ENCODE data around the gene SOBP. TPM values are rescaled to one million over a fixed set of nuclear protein-coding genes. Genes with fewer than 3 reads are reported as not detected.
A peak's percentile ranks its signal among the peaks of the same experiment; 100 is the strongest.

Gene SOBP
- total and polyA plus RNA-seq, 2 experiments from 2014 or later = 1.5 to 3.0 TPM

- TF ChIP-seq, protein P1, sequence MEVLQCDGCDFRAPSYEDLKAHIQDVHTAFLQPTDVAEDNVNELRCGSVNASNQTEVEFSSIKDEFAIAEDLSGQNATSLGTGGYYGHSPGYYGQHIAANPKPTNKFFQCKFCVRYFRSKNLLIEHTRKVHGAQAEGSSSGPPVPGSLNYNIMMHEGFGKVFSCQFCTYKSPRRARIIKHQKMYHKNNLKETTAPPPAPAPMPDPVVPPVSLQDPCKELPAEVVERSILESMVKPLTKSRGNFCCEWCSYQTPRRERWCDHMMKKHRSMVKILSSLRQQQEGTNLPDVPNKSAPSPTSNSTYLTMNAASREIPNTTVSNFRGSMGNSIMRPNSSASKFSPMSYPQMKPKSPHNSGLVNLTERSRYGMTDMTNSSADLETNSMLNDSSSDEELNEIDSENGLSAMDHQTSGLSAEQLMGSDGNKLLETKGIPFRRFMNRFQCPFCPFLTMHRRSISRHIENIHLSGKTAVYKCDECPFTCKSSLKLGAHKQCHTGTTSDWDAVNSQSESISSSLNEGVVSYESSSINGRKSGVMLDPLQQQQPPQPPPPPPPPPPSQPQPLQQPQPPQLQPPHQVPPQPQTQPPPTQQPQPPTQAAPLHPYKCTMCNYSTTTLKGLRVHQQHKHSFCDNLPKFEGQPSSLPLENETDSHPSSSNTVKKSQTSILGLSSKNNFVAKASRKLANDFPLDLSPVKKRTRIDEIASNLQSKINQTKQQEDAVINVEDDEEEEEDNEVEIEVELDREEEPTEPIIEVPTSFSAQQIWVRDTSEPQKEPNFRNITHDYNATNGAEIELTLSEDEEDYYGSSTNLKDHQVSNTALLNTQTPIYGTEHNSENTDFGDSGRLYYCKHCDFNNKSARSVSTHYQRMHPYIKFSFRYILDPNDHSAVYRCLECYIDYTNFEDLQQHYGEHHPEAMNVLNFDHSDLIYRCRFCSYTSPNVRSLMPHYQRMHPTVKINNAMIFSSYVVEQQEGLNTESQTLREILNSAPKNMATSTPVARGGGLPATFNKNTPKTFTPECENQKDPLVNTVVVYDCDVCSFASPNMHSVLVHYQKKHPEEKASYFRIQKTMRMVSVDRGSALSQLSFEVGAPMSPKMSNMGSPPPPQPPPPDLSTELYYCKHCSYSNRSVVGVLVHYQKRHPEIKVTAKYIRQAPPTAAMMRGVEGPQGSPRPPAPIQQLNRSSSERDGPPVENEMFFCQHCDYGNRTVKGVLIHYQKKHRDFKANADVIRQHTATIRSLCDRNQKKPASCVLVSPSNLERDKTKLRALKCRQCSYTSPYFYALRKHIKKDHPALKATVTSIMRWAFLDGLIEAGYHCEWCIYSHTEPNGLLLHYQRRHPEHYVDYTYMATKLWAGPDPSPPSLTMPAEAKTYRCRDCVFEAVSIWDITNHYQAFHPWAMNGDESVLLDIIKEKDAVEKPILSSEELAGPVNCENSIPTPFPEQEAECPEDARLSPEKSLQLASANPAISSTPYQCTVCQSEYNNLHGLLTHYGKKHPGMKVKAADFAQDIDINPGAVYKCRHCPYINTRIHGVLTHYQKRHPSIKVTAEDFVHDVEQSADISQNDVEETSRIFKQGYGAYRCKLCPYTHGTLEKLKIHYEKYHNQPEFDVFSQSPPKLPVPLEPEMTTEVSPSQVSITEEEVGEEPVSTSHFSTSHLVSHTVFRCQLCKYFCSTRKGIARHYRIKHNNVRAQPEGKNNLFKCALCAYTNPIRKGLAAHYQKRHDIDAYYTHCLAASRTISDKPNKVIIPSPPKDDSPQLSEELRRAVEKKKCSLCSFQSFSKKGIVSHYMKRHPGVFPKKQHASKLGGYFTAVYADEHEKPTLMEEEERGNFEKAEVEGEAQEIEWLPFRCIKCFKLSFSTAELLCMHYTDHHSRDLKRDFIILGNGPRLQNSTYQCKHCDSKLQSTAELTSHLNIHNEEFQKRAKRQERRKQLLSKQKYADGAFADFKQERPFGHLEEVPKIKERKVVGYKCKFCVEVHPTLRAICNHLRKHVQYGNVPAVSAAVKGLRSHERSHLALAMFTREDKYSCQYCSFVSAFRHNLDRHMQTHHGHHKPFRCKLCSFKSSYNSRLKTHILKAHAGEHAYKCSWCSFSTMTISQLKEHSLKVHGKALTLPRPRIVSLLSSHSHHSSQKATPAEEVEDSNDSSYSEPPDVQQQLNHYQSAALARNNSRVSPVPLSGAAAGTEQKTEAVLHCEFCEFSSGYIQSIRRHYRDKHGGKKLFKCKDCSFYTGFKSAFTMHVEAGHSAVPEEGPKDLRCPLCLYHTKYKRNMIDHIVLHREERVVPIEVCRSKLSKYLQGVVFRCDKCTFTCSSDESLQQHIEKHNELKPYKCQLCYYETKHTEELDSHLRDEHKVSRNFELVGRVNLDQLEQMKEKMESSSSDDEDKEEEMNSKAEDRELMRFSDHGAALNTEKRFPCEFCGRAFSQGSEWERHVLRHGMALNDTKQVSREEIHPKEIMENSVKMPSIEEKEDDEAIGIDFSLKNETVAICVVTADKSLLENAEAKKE (CRISPR knock-in tag; IDR thresholded peaks at IDR 0.05) = no peak
- no peak for TF ChIP-seq NANOG (IDR thresholded peaks at IDR 0.05; ENCODE audit: borderline replicate concordance)
- no peak for TF ChIP-seq JUNB (IDR thresholded peaks at IDR 0.05; ENCODE audit: unreplicated experiment)
- TF ChIP-seq, protein P2, sequence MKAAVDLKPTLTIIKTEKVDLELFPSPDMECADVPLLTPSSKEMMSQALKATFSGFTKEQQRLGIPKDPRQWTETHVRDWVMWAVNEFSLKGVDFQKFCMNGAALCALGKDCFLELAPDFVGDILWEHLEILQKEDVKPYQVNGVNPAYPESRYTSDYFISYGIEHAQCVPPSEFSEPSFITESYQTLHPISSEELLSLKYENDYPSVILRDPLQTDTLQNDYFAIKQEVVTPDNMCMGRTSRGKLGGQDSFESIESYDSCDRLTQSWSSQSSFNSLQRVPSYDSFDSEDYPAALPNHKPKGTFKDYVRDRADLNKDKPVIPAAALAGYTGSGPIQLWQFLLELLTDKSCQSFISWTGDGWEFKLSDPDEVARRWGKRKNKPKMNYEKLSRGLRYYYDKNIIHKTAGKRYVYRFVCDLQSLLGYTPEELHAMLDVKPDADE (IDR thresholded peaks at IDR 0.05) = no peak
Measured at GRCh38 chr6:107532706-107533105, 42.8 kb downstream of the SOBP start (continued).

GRCh38 chr6:107533415-107534059 is 43.6 kb downstream of the SOBP start:
- no peak overlapping the region for H2AFZ ChIP-seq
- H3K36me3 ChIP-seq (ENCODE audit: insufficient read depth) = no peaks in the 10 kb centered on the region
- no peak overlapping the region for H3K27ac Mint-ChIP-seq
- H3K4me1 Mint-ChIP-seq = peaks cover 66% of the 10 kb centered on the region
- no peaks in the 10 kb centered on the region for H3F3A ChIP-seq (replicated peaks; ENCODE audit: low read depth)
- peaks cover 52% of the 10 kb centered on the region for H3K4me1 ChIP-seq (ENCODE audit: insufficient read depth)
- peak; percentile 77 for ATAC-seq
- H3K9me2 ChIP-seq (ENCODE audit: insufficient read depth) = no peaks in the 10 kb centered on the region
- H3K9me3 Mint-ChIP-seq = no peaks in the 10 kb centered on the region
- H3K4me2 ChIP-seq = no peak overlapping the region
- H3K4me3 Mint-ChIP-seq = no peak overlapping the region
- no peaks in the 10 kb centered on the region for H3K27me3 ChIP-seq (ENCODE audit: insufficient read depth)
- H3K4me3 ChIP-seq = no peak overlapping the region
- DNase-seq (ENCODE audit: low spot score) = peak; percentile 38
- no peak overlapping the region for H3K27ac ChIP-seq (ENCODE audit: low read depth)
- H3K36me3 Mint-ChIP-seq (ENCODE audit: low read depth) = no peaks in the 10 kb centered on the region
- TF ChIP-seq ZNF331 (CRISPR knock-in tag; IDR thresholded peaks at IDR 0.05; ENCODE audit: low read depth) = no peak
- H3K79me2 ChIP-seq (replicated peaks; ENCODE audit: insufficient read depth) = no peaks in the 10 kb centered on the region
- H3K27me3 Mint-ChIP-seq (ENCODE audit: insufficient read depth, low read depth, poor library complexity) = peaks cover 3% of the 10 kb centered on the region
- H4K20me1 ChIP-seq (replicated peaks; ENCODE audit: insufficient read depth) = no peaks in the 10 kb centered on the region
